Calu3 (cell line): ENCODE measurements around the gene ULBP2. TPM values are rescaled to one million over a fixed set of nuclear protein-coding genes. Genes with fewer than 3 reads are reported as not detected.

Experiments used
- BruUV-seq: library from RNA; stranded (reverse); fragments of 400-500 nt; replicated peaks from 2 replicates; lab custom pipeline; 2021; lab: Mats Ljungman, UMichigan
- CTCF ChIA-PET: fragments of 300-600 bp; sonication (Branson Sonifier 250); formaldehyde crosslinking; loops from one replicate; lab custom pipeline; 2022; ENCODE audit warnings: antibody characterized with exemption; lab: Charles Lee
- DNase-seq: peaks from one replicate; pipeline ENCODE4 v3.0.0; 2022
- H3K27ac Mint-ChIP-seq: one replicate; pipeline ENCODE4 v1.8.0; 2022; ENCODE audit warnings: mixed read lengths; ENCODE audit not compliant: unreplicated experiment
- H3K27me3 Mint-ChIP-seq: one replicate; pipeline ENCODE4 v1.8.0; 2022; ENCODE audit warnings: mixed read lengths; ENCODE audit not compliant: unreplicated experiment
- H3K36me3 Mint-ChIP-seq: one replicate; pipeline ENCODE4 v1.8.0; 2022; ENCODE audit warnings: mild to moderate bottlenecking, moderate library complexity, mixed read lengths; ENCODE audit not compliant: insufficient read depth, unreplicated experiment
- H3K4me1 Mint-ChIP-seq: one replicate; pipeline ENCODE4 v1.8.0; 2022; ENCODE audit warnings: mild to moderate bottlenecking, low read depth, mixed read lengths; ENCODE audit not compliant: unreplicated experiment
- H3K4me3 Mint-ChIP-seq: one replicate; pipeline ENCODE4 v1.8.0; 2022; ENCODE audit warnings: mild to moderate bottlenecking, low read depth, moderate library complexity, mixed read lengths; ENCODE audit not compliant: unreplicated experiment
- H3K9me3 Mint-ChIP-seq: one replicate; pipeline ENCODE4 v1.8.0; 2022; ENCODE audit warnings: low read depth, mixed read lengths; ENCODE audit not compliant: unreplicated experiment
- intact Hi-C: fragments of 100-400 bp; cut with micrococcal nuclease; formaldehyde crosslinking; loops from one replicate; pipeline ENCODE4 v1.10.0; 2022; ENCODE audit not compliant: unreplicated experiment
- total RNA-seq: library from RNA; stranded (reverse); gene quantifications from 2 replicates; pipeline ENCODE4 v1.2.3, GENCODE V29; 2022
- TF ChIP-seq, protein P1 (sequence below): fragments of 200-600 bp; IDR thresholded peaks from one replicate; pipeline ENCODE4 v1.8.0; 2022; ENCODE audit warnings: antibody characterized with exemption; ENCODE audit not compliant: unreplicated experiment

Gene ULBP2
- total RNA-seq, 1 experiment from 2014 or later, result 7.1 TPM

DNA sequence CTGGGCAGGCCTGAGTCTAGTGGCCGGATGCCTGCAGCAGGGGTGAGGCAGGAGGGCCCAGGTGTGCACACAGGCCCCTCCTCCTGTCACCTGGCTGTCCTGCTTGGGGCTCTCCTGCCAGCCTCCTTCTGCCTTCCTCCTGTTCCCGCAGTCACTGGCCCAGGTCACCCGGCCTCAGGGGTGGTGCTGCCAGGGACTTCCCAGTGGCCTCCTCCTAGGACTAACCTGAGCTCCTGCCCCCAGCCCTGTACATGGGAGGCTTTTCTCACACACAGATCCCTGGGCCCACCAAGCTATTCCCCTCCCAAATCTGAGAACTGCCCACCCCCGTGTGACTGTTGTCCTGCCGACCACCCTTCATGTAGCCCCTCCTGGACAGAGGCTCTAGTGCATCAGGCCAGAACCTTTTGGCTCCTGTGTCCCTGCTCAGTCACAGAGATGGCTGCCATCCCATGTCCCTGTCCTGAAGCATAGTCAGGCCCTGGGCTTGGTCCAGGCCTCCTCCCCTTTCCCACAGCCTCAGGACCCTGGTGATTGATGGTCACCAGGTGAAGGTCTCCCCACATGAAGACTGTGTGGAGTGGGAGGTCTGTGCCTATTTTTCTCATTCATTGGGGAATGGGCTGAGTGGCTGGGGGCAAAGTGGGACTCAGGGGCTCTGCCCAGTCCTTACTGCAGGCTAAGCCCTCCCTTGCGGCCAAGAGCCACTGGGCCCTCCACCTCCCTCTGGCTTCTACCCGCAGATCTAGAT, 20.8 kb downstream of the ULBP2 start:
- Mint-ChIP-seq H3K27me3 (no peaks in the 10 kb centered on the region), H3K27ac (peak overlapping the region; percentile 81), H3K36me3 (peaks cover 23% of the 10 kb centered on the region), H3K4me1 (no peaks in the 10 kb centered on the region), H3K4me3 (peak overlapping the region; percentile 81), H3K9me3 (no peaks in the 10 kb centered on the region)
- no TSS peak for BruUV-seq
- DNase-seq, result no peak
- TF ChIP-seq, protein P1, sequence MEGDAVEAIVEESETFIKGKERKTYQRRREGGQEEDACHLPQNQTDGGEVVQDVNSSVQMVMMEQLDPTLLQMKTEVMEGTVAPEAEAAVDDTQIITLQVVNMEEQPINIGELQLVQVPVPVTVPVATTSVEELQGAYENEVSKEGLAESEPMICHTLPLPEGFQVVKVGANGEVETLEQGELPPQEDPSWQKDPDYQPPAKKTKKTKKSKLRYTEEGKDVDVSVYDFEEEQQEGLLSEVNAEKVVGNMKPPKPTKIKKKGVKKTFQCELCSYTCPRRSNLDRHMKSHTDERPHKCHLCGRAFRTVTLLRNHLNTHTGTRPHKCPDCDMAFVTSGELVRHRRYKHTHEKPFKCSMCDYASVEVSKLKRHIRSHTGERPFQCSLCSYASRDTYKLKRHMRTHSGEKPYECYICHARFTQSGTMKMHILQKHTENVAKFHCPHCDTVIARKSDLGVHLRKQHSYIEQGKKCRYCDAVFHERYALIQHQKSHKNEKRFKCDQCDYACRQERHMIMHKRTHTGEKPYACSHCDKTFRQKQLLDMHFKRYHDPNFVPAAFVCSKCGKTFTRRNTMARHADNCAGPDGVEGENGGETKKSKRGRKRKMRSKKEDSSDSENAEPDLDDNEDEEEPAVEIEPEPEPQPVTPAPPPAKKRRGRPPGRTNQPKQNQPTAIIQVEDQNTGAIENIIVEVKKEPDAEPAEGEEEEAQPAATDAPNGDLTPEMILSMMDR, result no peak
- CTCF ChIA-PET, result no interaction called here
- intact Hi-C loops, result no loop called here

DNA sequence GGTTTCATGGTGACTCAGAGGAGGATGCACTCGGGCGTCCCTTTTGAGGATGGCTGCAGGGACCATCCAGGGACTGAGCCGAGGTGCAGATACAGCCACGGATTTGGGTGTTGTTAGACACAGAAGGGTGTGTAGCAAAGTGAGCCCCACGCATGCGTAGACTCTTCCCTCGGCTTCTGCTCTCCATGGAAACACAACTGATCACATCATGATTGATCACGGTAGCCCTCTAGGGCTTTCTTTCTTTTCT, 21.3 kb downstream of the ULBP2 start:
- intact Hi-C loops, result no loop called here
- Mint-ChIP-seq H3K27ac (peak overlapping the region; percentile 81), H3K4me1 (no peaks in the 10 kb centered on the region), H3K36me3 (peaks cover 23% of the 10 kb centered on the region), H3K4me3 (peak overlapping the region; percentile 81), H3K9me3 (no peaks in the 10 kb centered on the region), H3K27me3 (no peaks in the 10 kb centered on the region)
- CTCF ChIA-PET, result no interaction called here
- DNase-seq, result peak; percentile 30
- no TSS peak for BruUV-seq
- TF ChIP-seq, protein P1, result no peak

DNA sequence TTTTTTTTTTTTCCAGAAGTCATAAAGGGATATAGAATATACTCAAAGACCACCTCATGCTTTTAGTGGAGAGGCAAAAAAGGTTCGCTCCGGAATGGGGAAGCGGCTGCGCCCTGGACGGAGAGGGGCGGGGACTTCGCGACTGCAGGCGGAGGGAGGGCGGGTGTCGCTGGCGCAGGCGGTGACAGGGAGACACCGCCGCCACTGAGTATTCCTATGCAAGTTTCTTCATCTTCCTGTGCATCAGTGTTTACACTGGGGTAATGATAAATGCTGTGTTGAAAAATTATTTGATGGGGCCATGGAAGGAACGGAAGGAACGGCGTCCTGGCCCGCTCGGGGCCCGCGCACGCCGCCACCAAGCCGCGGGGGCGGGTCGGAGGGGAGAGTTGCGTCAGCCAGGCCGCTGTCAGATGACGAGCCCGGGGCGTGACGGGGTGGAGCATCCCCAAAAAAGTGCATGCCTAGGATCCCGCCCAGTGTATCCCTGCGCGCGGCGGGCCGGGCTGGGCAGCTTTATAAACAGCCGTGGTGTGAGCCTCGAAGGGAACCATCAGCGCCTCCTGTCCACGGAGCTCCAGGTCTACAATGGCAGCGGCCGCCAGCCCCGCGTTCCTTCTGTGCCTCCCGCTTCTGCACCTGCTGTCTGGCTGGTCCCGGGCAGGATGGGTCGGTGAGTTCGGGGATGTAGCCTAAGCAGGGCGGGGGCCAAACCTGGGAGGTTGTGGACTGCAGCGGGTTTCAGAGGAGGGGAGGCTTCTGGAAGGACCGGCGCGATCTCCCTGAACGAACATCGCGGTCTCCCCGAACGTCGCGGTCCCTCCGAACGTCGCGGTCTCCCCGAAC, 21.9 kb downstream of the ULBP2 start, which contains the start of gene ULBP1:
Gene ULBP1 (plus strand): TSS at position 482 of the 846 bp plus-strand sequence. CDS start 107 bp downstream, at position 589.
- Mint-ChIP-seq H3K36me3 (peaks cover 23% of the 10 kb centered on the region), H3K27ac (peak within 1 kb of the TSS; percentile 81), H3K9me3 (no peaks in the 10 kb centered on the region), H3K27me3 (peaks cover 2% of the 10 kb centered on the region), H3K4me1 (no peaks in the 10 kb centered on the region), H3K4me3 (peak within 1 kb of the TSS; percentile 81)
- TF ChIP-seq, protein P1, result no peak
- CTCF ChIA-PET, result interaction anchor here (0.5 kb wide), 1 partner anchor 1202 kb away, joined by 6 read pairs; no protein-coding TSS in a partner anchor
- intact Hi-C loops, result no loop called here
- peak; percentile 80 for DNase-seq
- no TSS peak for BruUV-seq

DNA sequence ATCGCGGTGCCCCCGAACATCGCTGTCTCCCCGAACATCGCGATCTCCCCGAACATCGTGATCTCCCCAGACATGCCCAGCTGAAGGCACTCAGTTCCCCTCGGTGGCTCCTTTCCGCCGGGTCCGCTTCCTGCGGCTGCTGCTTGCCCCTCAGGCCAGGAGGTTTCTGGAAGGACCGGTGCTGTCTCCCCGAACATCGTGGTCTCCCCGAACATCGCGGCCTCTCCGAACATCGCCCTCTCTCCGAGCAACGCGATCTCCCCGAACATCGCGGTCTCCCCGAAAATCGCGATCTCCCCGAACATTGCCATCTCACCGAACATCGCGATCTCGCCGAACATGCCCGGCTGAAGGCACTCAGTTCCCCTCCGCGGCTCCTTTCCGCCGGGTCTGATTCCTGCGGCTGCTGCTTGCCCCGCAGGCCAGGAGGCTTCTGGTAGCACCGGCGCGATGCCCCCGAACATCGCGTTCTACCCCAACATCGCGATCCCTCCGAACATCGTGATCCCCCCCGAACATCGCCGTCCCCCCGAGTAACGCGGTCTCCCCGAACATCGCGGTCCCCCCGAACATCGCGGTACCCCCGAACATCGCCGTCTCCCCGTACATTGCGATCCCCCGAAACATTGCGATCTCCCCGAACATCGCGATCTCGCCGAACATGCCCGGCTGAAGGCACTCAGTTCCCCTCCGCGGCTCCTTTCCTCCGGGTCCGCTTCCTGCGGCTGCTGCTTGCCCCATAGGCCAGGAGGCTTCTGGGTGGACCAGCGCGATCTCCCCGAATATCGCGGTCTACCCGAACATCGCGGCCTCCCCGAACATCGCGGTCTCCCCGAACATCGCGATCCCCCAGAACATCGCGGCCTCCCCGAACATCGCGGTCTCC, 22.7 kb downstream of the ULBP2 start:
- intact Hi-C loops, result no loop called here
- no peaks in the 10 kb centered on the region for H3K9me3 Mint-ChIP-seq
- H3K27ac Mint-ChIP-seq, result peak overlapping the region; percentile 81
- no peaks in the 10 kb centered on the region for H3K4me1 Mint-ChIP-seq
- H3K4me3 Mint-ChIP-seq, result peak overlapping the region; percentile 81
- H3K36me3 Mint-ChIP-seq, result peaks cover 23% of the 10 kb centered on the region
- CTCF ChIA-PET, result interaction anchor here (0.5 kb wide), 1 partner anchor 1202 kb away, joined by 6 read pairs; no protein-coding TSS in a partner anchor
- TF ChIP-seq, protein P1, result no peak
- H3K27me3 Mint-ChIP-seq, result peaks cover 10% of the 10 kb centered on the region
- no peak for DNase-seq
- BruUV-seq, result no TSS peak
